ENCODE measurements around the gene PEBP1.

PEBP1 gene

GRCh38 chr12:118137148-118137678 is 1.3 kb downstream of the PEBP1 start:
- no peak for DNase-seq

GRCh38 chr12:118140825-118141224 is 4.9 kb downstream of the PEBP1 start:
- no peak for DNase-seq

DNA sequence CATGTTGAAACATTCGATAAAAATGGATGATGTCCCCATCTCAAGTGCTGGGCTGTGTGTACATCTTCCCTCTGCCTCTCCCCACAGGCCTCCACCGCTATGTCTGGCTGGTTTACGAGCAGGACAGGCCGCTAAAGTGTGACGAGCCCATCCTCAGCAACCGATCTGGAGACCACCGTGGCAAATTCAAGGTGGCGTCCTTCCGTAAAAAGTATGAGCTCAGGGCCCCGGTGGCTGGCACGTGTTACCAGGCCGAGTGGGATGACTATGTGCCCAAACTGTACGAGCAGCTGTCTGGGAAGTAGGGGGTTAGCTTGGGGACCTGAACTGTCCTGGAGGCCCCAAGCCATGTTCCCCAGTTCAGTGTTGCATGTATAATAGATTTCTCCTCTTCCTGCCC is 8.6 kb downstream of the PEBP1 start:
- DNase-seq = no peak

GRCh38 chr12:118145113-118145797 is 9.3 kb downstream of the PEBP1 start:
- DNase-seq = no peak

GRCh38 chr12:118145798-118146156 is 9.9 kb downstream of the PEBP1 start:
- DNase-seq = no peak

- DNase-seq = no peak
Measured at GRCh38 chr12:118148287-118148686, 12.4 kb downstream of the PEBP1 start.

DNA sequence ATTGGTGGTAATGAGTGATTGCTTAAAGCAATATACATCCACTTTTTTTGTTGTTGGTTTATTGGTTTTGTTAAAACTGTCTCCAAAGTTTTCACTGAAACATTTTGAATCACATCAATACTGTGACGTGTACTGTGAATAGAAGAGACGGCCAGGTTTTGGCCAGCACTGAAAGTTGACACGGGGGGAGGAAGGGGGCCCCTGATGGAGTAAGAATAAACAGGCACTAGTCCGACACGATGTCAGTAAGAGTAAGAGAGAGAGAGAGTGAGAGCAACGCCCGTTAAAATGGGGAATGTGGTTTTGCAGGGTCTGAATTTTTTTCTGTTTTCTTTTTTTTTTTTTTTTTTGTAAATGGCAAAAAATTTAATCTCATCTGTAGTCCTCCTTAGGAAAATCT is 14.7 kb downstream of the PEBP1 start:
- DNase-seq = no peak

DNA sequence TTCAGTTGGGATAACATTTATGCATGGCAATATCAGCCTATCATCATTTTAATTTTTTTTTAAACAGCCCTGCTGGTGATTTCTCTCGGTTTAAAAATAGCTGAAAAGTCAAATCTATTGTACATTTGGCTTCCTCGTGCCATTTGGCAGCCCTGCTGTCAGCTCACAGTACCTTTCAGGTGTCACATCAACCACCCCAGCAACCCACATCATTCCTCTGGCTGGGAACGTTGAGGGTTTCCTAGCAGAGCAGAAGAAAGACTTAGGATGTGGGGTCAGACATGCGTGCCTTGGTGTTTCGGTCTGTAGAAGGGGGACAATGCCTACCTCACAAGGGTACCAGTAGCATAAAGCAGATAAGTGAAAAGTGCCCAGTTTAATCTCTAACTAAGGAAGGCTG is 15.8 kb downstream of the PEBP1 start:
- DNase-seq = no peak

GRCh38 chr12:118160536-118160935 is 24.6 kb downstream of the PEBP1 start:
- no peak for DNase-seq

- DNase-seq = no peak
Measured at GRCh38 chr12:118164798-118165486, 29.0 kb downstream of the PEBP1 start.

DNA sequence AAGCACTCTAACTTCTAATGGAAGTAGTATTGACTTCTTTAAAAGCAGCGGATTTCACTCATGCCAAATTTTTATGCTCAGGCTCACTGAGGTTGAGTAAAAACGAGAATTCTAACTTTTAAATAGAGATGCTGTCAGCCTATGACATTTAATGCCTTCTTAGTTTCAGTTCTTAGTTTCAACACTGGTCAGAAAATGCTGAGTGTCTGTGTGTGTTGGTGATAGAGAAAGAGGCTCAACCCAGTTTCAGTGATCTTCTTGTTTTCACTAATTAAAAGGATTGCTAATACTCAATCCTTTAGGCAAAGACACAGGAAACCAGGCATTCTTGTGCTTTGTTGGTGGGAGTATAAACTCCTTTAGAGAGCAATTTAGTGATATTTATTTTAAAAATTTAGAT is 31.0 kb downstream of the PEBP1 start:
- no peak for DNase-seq

- no peak for DNase-seq
Measured at GRCh38 chr12:118175823-118176447, 40.0 kb downstream of the PEBP1 start.

GRCh38 chr12:118183155-118183554 is 47.2 kb downstream of the PEBP1 start:
- no peak for DNase-seq

DNA sequence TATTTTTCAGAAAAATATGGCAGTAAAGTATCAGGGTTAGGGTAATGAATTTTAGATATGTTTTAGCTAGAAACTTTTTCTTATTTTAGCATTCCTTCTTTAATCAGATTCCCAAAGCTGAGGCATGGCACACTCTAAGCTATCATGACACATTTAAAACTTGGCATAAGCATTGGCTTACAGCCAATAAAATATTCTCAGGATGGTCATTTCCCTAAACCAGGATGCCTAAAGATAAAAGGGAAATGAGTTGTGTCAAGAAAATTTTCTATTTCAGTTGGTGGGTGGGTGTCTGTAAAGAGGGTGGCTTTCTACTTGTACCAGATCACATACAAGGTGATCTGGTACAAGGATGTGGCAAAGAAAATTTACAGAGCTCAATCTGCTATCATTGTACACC is 47.8 kb downstream of the PEBP1 start:
- DNase-seq = no peak

GRCh38 chr12:118185602-118186397 is 49.9 kb downstream of the PEBP1 start:
- DNase-seq = no peak

DNA sequence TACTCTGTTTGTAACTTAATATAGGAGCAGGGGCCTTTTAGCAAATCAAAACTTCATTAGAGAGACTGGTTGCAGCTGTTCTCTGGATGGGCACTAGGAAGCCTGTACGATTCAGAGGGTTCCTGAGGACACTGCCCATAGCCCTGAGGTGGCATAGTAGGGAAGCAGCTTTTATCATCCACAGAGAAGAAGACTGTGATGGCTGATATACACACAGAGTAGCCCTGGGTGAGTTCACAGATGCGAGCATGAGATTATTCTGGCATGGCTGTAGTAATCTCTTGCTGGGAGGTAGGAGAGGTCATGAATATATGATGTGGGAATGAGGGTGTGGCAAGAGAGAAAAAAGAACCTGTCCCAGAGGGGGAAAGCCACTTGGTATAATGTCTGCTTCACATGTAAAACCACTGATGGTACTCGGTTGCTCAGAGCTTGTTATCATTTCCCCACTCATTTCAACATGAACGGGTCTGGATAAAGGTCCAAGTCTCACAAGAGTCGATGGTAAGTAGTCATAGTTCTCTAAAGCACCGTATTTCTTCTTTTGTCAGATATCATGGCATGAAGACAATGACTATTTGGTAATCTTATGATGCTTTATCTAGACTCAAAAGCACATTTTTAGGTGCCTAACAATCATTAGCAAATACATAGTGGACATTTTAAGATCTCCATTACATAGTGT is 52.0 kb downstream of the PEBP1 start:
- no peak for DNase-seq

DNA sequence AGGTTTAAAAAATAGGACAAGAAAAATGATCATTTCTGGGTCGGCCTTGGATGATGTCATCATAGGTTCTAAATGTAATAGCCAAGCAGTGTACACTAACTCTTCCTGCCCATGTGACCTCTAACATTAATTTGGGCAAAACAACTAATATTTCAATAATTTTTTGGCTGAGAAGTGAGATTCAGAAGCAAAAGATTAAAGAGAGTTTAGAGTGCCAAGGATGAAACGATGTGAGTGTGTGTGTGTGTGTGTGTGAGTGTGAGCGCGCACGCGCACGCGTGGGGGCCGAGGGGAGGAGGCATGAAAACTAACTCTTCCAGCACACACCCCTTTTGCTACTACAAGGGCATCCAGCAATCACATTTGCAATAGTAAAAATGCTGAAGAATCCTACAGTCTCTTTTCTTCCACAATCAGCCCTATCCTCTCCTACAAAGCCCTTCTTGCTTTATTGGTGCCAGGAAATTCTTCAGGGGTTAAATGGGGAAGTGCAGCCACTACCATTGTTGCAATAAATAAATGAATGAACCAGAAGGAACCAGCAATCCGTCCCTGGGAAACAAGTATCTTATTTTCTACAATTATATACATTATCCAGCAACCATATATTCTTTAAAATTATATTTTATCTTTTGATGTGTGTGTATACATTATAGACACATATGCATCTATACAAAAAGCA is 52.9 kb downstream of the PEBP1 start:
- no peak for DNase-seq

GRCh38 chr12:118189741-118190191 is 53.8 kb downstream of the PEBP1 start:
- no peak for DNase-seq

DNA sequence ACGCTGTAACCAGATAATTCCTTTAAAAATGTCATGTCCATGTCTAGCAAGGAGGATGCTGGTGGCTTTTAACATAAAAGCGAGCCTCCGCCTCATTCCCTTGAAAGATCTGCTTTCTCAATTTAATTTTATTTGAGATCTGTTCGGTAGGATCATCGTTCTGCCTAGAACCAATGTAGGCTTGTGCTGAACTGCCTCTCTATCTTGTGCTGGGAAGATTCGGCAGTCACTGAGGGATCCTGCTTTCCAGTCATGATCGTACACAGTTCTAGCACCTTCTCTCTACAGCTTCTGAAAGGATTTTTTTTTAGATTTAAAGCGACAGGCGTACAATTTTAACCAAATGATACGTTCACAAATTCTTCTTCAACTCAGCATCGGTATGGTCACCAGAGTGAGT is 54.3 kb downstream of the PEBP1 start:
- DNase-seq = no peak

- no peak for DNase-seq
Measured at GRCh38 chr12:118193477-118193876, 57.6 kb downstream of the PEBP1 start.

DNA sequence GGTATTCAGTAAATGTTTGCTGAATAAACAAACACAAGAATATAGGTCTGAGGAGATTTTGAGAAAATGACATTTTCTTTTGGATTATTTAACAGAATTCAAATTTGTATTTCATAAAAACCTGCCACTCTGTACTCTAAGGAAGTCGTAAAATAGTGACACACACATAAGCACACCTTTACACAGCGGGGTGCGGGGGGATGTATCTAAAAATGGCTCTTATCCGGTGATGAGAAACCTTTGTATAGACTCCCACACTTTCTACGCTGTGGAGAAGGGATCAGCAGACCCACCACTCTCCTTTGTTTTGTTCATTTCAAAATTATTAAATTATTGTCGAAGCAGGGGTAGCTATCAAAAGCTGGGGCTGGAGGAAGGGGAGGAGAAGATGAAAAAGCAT is 58.0 kb downstream of the PEBP1 start:
- no peak for DNase-seq
